Skeletal muscle satellite cell (primary cell): ENCODE results near the gene MICU2.

ENCODE experiments used
- H3K27me3 ChIP-seq: 2 replicates; pipeline ENCODE4 v1.7.0; 2013; ENCODE audit warnings: low read length; ENCODE audit not compliant: control insufficient read depth, insufficient read depth
- H3K36me3 ChIP-seq: 2 replicates; pipeline ENCODE4 v1.7.0; 2013; ENCODE audit warnings: mild to moderate bottlenecking, control low read depth, low read length; ENCODE audit not compliant: insufficient read depth
- H3K4me1 ChIP-seq: 2 replicates; pipeline ENCODE4 v1.7.0; 2013; ENCODE audit warnings: low read length; ENCODE audit not compliant: control insufficient read depth, insufficient read depth
- H3K4me2 ChIP-seq: 2 replicates; pipeline ENCODE4 v1.7.0; 2013; ENCODE audit warnings: mild to moderate bottlenecking, low read length
- H3K4me3 ChIP-seq: 2 replicates; pipeline ENCODE4 v1.7.0; 2013; ENCODE audit warnings: low read length
- H3K9ac ChIP-seq: 2 replicates; pipeline ENCODE4 v1.7.0; 2013; ENCODE audit warnings: mild to moderate bottlenecking, low read depth, low read length, moderate library complexity
- H3K9me3 ChIP-seq: replicated peaks from 2 replicates; pipeline ENCODE4 v1.7.0; 2013; ENCODE audit warnings: mild to moderate bottlenecking, control low read depth, low read length

MICU2 gene

GRCh38 chr13:21478881-21479808 lies 124.8 kb downstream of the MICU2 start:
- H3K9ac ChIP-seq = no peak overlapping the region
- H3K4me3 ChIP-seq = peak overlapping the region; percentile 52
- no peaks in the 10 kb centered on the region for H3K27me3 ChIP-seq
- H3K4me2 ChIP-seq = peak overlapping the region; percentile 74
- H3K36me3 ChIP-seq = no peaks in the 10 kb centered on the region
- no peaks in the 10 kb centered on the region for H3K9me3 ChIP-seq
- H3K4me1 ChIP-seq = peaks cover 8% of the 10 kb centered on the region

- H3K36me3 ChIP-seq = no peaks in the 10 kb centered on the region
- H3K27me3 ChIP-seq = no peaks in the 10 kb centered on the region
- H3K9ac ChIP-seq = peak overlapping the region; percentile 67
These were observed 127.0 kb downstream of the MICU2 start for GRCh38 chr13:21476893-21477472.

GRCh38 chr13:21475115-21475514 lies 128.9 kb downstream of the MICU2 start:
- no peaks in the 10 kb centered on the region for H3K9me3 ChIP-seq
- no peaks in the 10 kb centered on the region for H3K36me3 ChIP-seq
- no peak overlapping the region for H3K9ac ChIP-seq
- peaks cover 8% of the 10 kb centered on the region for H3K4me1 ChIP-seq
- H3K4me2 ChIP-seq = no peak overlapping the region
- H3K4me3 ChIP-seq = no peak overlapping the region
- no peaks in the 10 kb centered on the region for H3K27me3 ChIP-seq

More at GRCh38 chr13:21476893-21477472, 127.0 kb downstream of the MICU2 start:
- H3K4me1 ChIP-seq = peaks cover 8% of the 10 kb centered on the region
- peak overlapping the region; percentile 80 for H3K4me2 ChIP-seq
- H3K9me3 ChIP-seq = no peaks in the 10 kb centered on the region
- H3K4me3 ChIP-seq = peak overlapping the region; percentile 66

GRCh38 chr13:21470785-21471184 lies 133.2 kb downstream of the MICU2 start:
- H3K4me2 ChIP-seq = no peak overlapping the region
- H3K27me3 ChIP-seq = peaks cover 2% of the 10 kb centered on the region
- no peak overlapping the region for H3K4me3 ChIP-seq
- no peaks in the 10 kb centered on the region for H3K36me3 ChIP-seq
- H3K9me3 ChIP-seq = no peaks in the 10 kb centered on the region
- no peak overlapping the region for H3K9ac ChIP-seq
- no peaks in the 10 kb centered on the region for H3K4me1 ChIP-seq

- H3K4me2 ChIP-seq = no peak overlapping the region
- H3K9me3 ChIP-seq = no peaks in the 10 kb centered on the region
- no peak overlapping the region for H3K4me3 ChIP-seq
- no peaks in the 10 kb centered on the region for H3K4me1 ChIP-seq
- no peaks in the 10 kb centered on the region for H3K36me3 ChIP-seq
- H3K27me3 ChIP-seq = peaks cover 12% of the 10 kb centered on the region
- no peak overlapping the region for H3K9ac ChIP-seq
These were observed 137.4 kb downstream of the MICU2 start for GRCh38 chr13:21466527-21466926.

DNA sequence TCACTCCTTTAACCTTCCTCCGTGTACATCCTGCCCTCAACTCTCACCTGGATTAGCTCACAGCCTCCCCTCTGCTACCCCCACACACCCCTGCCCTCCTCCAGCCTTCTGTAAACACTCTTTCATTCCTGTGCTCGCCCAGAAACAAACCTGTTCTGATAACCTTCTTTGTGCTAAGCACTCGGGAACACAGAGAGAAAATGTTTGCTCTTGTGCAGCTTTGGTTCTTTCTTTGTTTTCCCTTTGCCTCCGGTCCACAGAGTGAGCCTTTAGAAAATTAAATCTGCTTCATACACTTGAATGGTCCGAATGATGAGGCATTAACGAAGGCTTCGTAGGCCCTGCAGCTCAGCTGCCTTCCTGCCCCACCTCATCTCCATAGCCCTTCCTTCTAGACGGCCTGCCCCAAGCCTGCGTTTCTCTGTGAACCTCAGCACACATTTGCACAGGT lies 138.2 kb downstream of the MICU2 start:
- Histone ChIP-seq H3K4me2 (no peak overlapping the region), H3K9ac (no peak overlapping the region), H3K4me3 (no peak overlapping the region), H3K4me1 (no peaks in the 10 kb centered on the region), H3K36me3 (no peaks in the 10 kb centered on the region), H3K9me3 (no peaks in the 10 kb centered on the region), H3K27me3 (peaks cover 12% of the 10 kb centered on the region)

GRCh38 chr13:21463424-21463823 lies 140.5 kb downstream of the MICU2 start:
- H3K4me2 ChIP-seq = no peak overlapping the region
- no peak overlapping the region for H3K9ac ChIP-seq
- peaks cover 12% of the 10 kb centered on the region for H3K27me3 ChIP-seq
- H3K4me3 ChIP-seq = no peak overlapping the region
- no peaks in the 10 kb centered on the region for H3K36me3 ChIP-seq
- no peaks in the 10 kb centered on the region for H3K4me1 ChIP-seq
- H3K9me3 ChIP-seq = no peaks in the 10 kb centered on the region

- H3K4me3 ChIP-seq = no peak overlapping the region
- peaks cover 8% of the 10 kb centered on the region for H3K4me1 ChIP-seq
- no peak overlapping the region for H3K9ac ChIP-seq
- H3K27me3 ChIP-seq = peaks cover 12% of the 10 kb centered on the region
- H3K36me3 ChIP-seq = no peaks in the 10 kb centered on the region
- H3K4me2 ChIP-seq = no peak overlapping the region
- H3K9me3 ChIP-seq = no peaks in the 10 kb centered on the region
These were observed 142.8 kb downstream of the MICU2 start for GRCh38 chr13:21461131-21461530.

DNA sequence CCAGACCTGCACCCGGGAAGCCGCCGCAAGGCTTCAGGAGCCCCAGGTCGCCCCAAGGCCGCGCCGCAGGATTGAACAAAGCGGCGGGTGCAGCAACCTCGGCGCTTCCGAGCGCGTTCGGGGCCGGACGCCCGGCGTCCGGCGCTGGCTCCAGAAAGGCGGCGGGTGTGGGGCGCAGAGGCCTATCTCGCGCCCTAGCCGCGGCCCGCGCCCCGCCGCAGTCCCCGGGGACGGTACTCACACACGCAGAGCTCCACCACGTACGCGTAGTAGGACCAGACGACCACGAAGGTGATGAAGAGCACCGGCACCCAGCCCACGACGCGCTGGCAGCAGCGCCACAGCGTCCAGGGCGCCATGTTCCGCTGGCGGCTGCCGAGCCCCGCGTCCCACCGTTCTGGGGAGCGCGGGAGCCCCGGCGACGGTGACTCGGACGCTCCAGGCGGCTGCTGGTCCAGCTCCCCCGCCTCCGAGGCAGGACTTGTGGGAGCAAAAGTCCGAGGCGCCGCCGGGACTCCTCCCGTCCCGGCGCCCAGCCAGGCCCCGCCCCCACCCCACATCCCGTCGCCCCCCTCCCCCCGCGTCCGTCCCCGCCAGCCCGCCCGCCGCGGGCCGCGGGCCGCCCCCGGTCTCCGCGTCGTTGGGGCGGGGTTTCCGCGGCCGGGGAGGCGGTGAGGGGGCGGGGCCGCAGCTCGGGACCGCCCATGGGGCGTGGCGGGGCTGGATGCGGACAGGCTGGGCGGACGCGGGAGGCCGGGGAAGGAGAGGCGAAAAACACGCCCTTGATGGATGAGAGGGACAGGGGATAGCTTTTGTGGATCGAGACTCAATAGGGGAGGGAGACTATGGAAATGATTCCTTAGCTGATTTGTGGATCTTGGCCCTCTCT lies 144.9 kb downstream of the MICU2 start, which contains the start of gene ZDHHC20:
TSS of gene ZDHHC20 (minus strand) at position 491 of the 889 bp plus-strand sequence. CDS start at position 359, 132 bp downstream.
- no peaks in the 10 kb centered on the region for H3K36me3 ChIP-seq
- H3K4me3 ChIP-seq = peak within 1 kb of the TSS; percentile 100
- H3K9ac ChIP-seq = peak within 1 kb of the TSS; percentile 96
- peak within 1 kb of the TSS; percentile 84 for H3K4me2 ChIP-seq
- H3K4me1 ChIP-seq = peaks cover 8% of the 10 kb centered on the region
- H3K27me3 ChIP-seq = no peaks in the 10 kb centered on the region
- H3K9me3 ChIP-seq = no peaks in the 10 kb centered on the region

DNA sequence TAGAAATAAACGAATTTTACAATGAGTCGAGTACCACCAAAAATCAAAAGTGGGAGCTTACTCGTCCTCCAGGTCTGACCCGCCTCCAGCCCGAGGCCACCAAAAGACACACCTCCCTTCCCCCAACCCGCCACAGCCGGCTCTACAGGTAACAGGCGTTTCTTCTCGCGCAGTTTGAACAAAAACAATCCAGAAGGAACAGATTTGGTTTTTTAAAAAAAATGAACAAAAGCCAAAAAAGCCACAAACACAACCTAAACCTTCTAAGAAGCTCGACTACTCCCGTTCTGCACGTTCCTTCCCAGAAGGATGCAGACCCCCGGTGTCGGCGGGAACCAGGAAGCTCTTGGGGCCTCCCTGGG lies 145.5 kb downstream of the MICU2 start:
- Histone ChIP-seq H3K36me3 (no peaks in the 10 kb centered on the region), H3K4me2 (peak overlapping the region; percentile 84), H3K4me3 (peak overlapping the region; percentile 100), H3K9ac (peak overlapping the region; percentile 96), H3K27me3 (no peaks in the 10 kb centered on the region), H3K9me3 (no peaks in the 10 kb centered on the region), H3K4me1 (peaks cover 8% of the 10 kb centered on the region)
